ENCODE measurements around the gene HUNK.

DNA sequence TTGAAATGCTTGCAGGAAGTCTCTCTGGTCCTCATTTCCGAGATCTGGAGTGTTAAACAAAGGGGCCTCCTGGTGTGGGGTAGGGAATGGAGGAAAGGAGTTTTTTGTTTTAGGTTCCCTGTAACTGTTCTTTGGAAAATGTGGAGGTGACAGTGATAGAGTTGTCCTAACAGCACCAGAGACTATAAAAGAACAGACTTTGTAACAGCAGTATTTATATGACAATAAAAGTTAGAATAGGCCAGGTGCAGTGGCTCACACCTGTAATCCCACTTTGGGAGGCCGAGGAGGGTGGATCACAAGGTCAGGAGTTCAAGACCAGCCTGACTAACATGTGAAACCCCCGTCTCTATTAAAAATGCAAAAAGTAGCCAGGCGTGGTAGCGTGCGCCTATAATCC lies 68.9 kb downstream of the HUNK start:
- TF ChIP-seq OSR1 (CRISPR knock-in tag; IDR thresholded peaks at IDR 0.05) (no peak), ZNF8 (CRISPR knock-in tag; IDR thresholded peaks at IDR 0.05) (no peak), ARNTL (CRISPR knock-in tag; IDR thresholded peaks at IDR 0.05; ENCODE audit: borderline replicate concordance, low read depth) (no peak), ESRRG (CRISPR knock-in tag; IDR thresholded peaks at IDR 0.05) (no peak), GLIS3 (CRISPR knock-in tag; IDR thresholded peaks at IDR 0.05) (no peak), ZFP30 (CRISPR knock-in tag; IDR thresholded peaks at IDR 0.05) (no peak), PPARA (CRISPR knock-in tag; IDR thresholded peaks at IDR 0.05; ENCODE audit: borderline replicate concordance) (no peak), ZNF565 (CRISPR knock-in tag; conservative IDR thresholded peaks at IDR 0.05; ENCODE audit: low read depth) (no peak)
- TF ChIP-seq, protein P1, sequence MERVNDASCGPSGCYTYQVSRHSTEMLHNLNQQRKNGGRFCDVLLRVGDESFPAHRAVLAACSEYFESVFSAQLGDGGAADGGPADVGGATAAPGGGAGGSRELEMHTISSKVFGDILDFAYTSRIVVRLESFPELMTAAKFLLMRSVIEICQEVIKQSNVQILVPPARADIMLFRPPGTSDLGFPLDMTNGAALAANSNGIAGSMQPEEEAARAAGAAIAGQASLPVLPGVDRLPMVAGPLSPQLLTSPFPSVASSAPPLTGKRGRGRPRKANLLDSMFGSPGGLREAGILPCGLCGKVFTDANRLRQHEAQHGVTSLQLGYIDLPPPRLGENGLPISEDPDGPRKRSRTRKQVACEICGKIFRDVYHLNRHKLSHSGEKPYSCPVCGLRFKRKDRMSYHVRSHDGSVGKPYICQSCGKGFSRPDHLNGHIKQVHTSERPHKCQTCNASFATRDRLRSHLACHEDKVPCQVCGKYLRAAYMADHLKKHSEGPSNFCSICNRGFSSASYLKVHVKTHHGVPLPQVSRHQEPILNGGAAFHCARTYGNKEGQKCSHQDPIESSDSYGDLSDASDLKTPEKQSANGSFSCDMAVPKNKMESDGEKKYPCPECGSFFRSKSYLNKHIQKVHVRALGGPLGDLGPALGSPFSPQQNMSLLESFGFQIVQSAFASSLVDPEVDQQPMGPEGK (CRISPR knock-in tag; IDR thresholded peaks at IDR 0.05; ENCODE audit: borderline replicate concordance): no peak
- TF ChIP-seq, protein P2, sequence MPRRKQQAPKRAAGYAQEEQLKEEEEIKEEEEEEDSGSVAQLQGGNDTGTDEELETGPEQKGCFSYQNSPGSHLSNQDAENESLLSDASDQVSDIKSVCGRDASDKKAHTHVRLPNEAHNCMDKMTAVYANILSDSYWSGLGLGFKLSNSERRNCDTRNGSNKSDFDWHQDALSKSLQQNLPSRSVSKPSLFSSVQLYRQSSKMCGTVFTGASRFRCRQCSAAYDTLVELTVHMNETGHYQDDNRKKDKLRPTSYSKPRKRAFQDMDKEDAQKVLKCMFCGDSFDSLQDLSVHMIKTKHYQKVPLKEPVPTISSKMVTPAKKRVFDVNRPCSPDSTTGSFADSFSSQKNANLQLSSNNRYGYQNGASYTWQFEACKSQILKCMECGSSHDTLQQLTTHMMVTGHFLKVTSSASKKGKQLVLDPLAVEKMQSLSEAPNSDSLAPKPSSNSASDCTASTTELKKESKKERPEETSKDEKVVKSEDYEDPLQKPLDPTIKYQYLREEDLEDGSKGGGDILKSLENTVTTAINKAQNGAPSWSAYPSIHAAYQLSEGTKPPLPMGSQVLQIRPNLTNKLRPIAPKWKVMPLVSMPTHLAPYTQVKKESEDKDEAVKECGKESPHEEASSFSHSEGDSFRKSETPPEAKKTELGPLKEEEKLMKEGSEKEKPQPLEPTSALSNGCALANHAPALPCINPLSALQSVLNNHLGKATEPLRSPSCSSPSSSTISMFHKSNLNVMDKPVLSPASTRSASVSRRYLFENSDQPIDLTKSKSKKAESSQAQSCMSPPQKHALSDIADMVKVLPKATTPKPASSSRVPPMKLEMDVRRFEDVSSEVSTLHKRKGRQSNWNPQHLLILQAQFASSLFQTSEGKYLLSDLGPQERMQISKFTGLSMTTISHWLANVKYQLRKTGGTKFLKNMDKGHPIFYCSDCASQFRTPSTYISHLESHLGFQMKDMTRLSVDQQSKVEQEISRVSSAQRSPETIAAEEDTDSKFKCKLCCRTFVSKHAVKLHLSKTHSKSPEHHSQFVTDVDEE (CRISPR knock-in tag; IDR thresholded peaks at IDR 0.05): no peak

Data from SK-N-SH treated with all-trans-retinoic acid at 6 μM for 48 hours (cell line).